C4-2B (cell line): ENCODE results near the gene SEPHS1.

Experiments used
- CTCF ChIP-seq: fragments of 450-650 bp; conservative IDR thresholded peaks from 2 replicates; pipeline ENCODE4 v1.5.1; 2017; ENCODE audit warnings: mild to moderate bottlenecking
- ZFX ChIP-seq: fragments of 450-650 bp; IDR thresholded peaks from 2 replicates; pipeline ENCODE4 v1.6.1; 2017

- no peak for TF ChIP-seq CTCF
- TF ChIP-seq ZFX, result no peak
These were observed 32.7 kb downstream of the SEPHS1 start for GRCh38 chr10:13315361-13315760.
